ENCODE results near the gene CCDC127.

The CCDC127 gene

GRCh38 chr5:187617-188451 is 30.1 kb downstream of the CCDC127 start:
- DNase-seq: no peak

- DNase-seq: no peak
These were observed 30.9 kb downstream of the CCDC127 start for GRCh38 chr5:187042-187431.

GRCh38 chr5:186091-187041 is 31.6 kb downstream of the CCDC127 start:
- no peak for DNase-seq

GRCh38 chr5:185095-186070 is 32.6 kb downstream of the CCDC127 start:
- no peak for DNase-seq

GRCh38 chr5:184471-184870 is 33.5 kb downstream of the CCDC127 start:
- no peak for DNase-seq

GRCh38 chr5:182126-182525 is 35.8 kb downstream of the CCDC127 start:
- DNase-seq: no peak

- DNase-seq: no peak
These were observed 36.4 kb downstream of the CCDC127 start for GRCh38 chr5:181566-181965.

- no peak for DNase-seq
These were observed 36.8 kb downstream of the CCDC127 start for GRCh38 chr5:181160-181559.

- no peak for DNase-seq
These were observed 37.6 kb downstream of the CCDC127 start for GRCh38 chr5:180286-180918.

- no peak for DNase-seq
These were observed 38.6 kb downstream of the CCDC127 start for GRCh38 chr5:179401-179800.

- no peak for DNase-seq
These were observed 39.8 kb downstream of the CCDC127 start for GRCh38 chr5:178110-178509.

GRCh38 chr5:176296-176823 is 41.6 kb downstream of the CCDC127 start:
- no peak for DNase-seq

GRCh38 chr5:174876-175465 is 43.0 kb downstream of the CCDC127 start:
- no peak for DNase-seq

- no peak for DNase-seq
These were observed 43.7 kb downstream of the CCDC127 start for GRCh38 chr5:174291-174600.

GRCh38 chr5:173392-174290 is 44.3 kb downstream of the CCDC127 start:
- DNase-seq: no peak

GRCh38 chr5:172841-173251 is 45.1 kb downstream of the CCDC127 start:
- DNase-seq: no peak

- no peak for DNase-seq
These were observed 45.5 kb downstream of the CCDC127 start for GRCh38 chr5:172421-172820.

- DNase-seq: no peak
These were observed 46.1 kb downstream of the CCDC127 start for GRCh38 chr5:171801-172331.

- no peak for DNase-seq
These were observed 46.8 kb downstream of the CCDC127 start for GRCh38 chr5:170971-171800.
